HG03520 (cell line): Measurements from ENCODE around the gene SNAPIN.
"Not testable (repeated sequence)": the region's sequence is repeated elsewhere in the genome, so short reads cannot be mapped to it uniquely, and the experiment has no call there.

Experiments
- ATAC-seq: cut with Tn5 transposase; IDR thresholded peaks from one replicate; pipeline ENCODE4 v1.9.1; 2021; ENCODE audit warnings: mild to moderate bottlenecking, moderate library complexity; ENCODE audit not compliant: unreplicated experiment

The SNAPIN gene

DNA sequence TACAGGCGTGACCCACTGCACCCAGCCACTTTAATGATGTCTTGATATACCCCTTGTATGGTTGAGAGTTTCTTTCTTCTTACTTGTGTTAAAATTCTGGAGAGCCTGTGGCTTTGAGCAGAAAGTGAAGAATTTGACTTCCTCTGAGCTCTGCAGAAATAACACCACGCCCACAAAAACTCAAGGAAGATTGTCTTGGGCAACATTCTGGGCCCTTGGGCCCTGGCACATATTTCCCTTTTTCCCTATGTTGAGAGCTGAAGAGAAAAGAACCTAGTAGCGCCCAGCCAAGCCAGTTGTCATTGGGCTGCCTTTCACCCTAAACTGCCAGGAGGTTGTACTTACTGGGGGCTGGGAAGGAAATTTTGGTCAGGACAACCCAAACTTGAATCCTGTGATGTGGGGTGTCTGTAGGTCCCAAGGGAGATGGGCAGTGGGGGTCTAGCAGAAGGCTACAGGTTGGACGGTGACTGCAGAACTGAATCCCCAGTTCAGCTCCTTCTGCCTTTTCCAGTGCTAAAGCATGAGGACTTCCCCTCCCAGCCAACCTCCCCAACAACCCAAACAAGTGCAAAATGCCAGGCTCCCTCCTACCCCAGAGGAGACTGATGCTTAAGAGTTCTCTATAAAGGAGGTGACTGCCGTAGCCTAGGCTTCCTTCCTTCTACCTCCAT is 11.7 kb upstream of the SNAPIN start:
- no peak for ATAC-seq

DNA sequence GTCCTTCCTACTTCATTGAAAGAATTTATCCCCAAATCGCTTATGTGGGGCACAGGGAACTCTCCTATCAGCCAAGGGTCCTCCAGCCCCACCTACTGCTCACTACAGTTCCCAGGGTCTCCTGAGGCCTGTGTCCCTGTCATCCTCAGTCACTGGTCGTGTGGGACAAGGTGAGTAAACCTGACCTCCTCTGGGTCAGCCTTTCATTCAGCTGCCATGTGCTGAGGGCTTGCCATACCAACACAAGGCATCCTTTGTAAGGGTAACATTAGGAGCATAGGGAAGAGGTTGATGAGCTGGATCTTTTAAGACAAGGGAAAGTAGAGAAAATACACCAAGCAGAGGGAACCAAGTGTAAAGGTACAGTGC is 11.2 kb upstream of the SNAPIN start:
- no peak for ATAC-seq

DNA sequence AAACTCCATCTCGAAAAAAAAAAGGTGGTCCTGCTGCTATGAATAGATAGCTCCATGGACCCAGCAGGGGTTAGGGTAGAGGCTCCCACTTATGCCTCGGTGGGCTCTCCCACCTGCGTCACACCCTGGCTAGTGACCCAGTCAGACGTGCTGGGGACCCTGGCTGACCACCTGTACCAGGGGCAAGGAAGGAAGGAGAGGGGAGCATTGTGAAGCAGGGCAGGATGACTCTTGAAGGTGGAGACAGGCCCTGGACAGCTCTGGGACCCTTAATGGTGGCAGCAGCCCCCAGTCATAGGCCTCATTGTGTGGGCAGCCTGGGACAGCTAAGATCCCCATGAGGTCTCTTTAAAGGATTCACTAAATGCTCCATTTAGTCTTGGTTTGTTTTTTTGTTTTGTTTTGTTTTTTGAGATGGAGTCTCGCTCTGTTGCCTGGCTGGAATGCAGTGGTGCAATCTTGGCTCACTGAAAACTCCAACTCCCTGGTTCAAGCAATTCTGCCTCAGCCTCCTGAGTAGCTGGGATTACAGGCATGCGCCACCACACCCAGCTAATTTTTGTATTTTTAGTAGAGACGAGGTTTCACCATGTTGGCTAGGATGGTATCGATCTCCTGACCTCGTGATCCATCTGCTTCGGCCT is 10.4 kb upstream of the SNAPIN start:
- no peak for ATAC-seq

DNA sequence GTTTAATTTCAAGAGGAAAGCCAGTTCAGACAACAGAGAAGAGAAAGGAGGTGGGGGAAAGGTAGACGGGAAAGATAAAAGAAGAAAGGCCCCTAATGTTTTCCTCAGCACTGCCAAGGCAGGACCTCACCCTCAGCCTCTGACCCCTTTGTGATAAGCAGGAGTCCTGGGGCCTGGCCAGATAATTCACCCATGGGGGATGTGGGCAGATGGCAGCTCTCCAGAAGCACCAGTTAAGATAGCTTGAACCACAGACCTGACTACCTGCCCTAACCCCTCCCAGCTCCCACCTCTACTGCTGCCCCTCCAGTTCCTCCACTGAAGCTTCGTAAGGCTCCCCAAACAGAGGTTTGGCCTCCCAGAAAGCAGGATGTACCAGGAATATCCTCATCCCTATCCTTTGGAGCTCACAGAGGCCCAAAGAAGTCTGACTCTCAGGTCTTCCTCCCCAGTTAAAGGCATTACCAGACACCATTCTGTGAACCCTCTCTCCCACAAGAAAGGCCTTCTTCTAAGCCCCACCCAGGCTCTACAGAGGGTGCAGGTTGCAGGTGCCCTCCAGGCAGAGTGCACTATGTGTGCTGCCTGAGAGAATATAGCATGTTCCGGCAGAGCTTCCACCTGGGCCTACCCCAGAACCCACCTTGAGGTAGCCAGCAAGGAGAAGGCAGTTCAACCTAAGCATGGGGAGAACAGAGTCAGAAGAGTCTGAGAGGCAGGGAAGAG is 9.2 kb upstream of the SNAPIN start:
- no peak for ATAC-seq

DNA sequence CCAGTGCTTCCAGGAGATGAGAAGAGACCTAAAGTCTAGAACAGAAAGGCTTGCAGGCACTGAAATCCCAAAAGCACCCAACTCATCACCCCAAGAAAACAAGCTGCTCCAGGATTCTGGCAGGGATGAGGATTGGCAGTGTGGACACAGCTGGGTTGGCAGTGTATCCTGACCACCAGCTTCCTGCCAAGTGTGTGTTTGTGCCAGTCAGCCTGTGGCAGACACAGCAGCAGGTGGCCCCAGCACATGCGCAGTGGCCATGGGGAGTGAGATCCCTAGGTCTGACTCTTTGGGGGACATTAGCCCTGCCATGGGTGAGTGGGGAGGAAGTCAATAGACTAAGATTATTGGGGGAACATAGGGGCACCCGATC is 8.7 kb upstream of the SNAPIN start:
- ATAC-seq, result no peak

DNA sequence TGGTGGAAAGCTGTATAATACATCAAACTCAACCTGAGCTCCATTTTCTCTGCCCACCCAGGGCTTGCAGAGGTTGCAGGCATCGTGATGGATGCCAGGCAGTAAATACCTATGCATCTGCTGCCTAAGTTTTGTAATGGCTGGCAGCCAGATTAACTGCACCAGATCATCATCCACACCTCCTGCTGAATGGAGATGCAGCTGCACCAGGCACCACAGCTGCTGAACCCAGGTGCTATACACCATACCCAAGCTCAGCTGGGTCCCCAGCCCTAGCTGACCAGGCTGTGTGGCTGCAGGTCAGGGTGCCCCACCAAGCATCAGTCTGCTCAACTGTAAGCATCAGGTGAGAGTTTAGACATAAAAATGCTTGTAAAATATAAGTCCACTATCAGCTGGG is 6.7 kb upstream of the SNAPIN start:
- no peak for ATAC-seq

DNA sequence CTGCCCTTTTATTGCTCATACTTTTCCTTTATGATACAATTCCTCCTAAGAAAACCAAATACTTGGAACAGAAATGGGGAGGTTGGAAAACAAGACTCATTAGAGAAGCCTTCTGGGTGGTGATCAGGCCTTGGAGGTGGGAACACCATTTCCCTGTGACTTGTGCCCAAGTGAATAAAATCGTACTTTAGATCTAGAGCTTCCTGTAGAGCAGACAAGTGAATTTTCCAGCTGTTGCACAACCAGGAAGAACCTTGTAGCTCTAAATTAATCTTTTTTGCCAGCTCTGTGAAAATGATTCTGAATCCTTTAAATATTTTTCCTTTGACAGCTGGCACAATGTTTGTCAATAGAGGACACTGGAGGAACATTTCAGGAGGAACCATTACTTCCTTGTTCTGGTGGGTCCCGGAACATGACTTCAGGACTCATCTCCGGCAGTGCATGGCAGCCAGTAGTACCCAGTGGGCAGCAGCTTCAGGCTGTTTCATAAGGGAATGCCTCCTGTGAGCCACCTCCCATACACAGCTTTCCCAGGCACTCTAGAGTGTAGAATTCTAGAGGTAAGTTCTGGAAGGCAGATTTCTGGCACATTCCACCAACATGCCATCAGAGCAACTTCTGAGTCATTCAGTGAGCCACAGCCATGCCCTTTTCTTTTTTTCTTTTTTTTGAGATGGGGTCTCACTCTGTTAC is 5.5 kb upstream of the SNAPIN start:
- no peak for ATAC-seq

DNA sequence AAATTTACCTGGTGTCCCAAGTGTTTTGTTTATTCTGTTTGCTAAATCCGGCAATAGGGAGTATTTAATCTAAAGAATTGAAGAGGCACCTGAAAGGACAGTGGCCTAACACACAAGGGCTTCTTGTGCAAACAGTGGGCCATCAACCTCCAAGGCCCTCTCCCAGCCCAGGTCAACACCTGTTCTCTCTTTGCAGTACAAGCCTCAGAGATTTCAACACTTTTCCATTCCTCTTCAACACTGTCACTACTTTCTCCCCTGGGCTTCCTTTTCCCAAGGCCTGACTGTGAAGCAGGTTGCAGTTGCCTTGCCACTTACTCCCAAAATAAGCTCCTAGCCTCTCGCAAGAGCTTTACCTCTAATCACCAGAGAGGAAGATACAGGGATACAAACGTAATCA is 3.2 kb upstream of the SNAPIN start:
- no peak for ATAC-seq

DNA sequence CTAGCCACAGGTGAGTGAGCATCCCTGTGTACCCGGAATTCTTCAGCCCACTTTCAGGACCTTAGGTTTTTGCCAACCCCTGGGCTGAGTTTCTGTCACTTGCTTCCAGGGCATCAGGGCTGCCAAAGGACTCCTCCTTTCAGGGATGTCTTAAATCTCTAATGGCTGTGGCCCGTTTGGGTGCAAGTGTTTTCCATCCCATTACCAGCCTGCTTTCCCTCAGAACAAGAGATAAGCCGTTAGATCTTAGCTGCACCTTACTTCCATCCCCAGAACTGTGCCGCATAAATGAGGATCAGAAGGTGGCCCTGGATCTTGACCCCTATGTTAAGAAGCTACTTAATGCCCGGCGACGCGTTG is 652 bp downstream of the SNAPIN start:
- ATAC-seq, result no peak

DNA sequence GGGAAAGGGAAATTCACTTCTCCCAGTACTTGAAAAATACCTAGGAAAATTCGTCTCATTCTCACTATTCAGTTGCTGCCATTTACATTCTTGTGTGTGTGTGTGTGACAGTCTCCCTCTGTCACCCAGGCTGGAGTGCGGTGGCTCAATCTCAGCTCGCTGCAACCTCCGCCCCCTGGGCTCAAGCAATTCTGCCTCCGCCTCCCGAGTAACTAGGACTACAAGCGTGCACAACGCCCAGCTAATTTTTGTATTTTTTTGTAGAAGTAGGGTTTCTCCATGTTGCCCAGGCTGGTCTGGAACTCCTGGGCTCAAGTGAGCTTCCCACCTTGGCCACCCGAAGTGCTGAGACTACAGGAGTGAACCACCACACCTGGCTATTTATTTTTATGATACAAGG is 1.2 kb downstream of the SNAPIN start:
- ATAC-seq, result no peak

DNA sequence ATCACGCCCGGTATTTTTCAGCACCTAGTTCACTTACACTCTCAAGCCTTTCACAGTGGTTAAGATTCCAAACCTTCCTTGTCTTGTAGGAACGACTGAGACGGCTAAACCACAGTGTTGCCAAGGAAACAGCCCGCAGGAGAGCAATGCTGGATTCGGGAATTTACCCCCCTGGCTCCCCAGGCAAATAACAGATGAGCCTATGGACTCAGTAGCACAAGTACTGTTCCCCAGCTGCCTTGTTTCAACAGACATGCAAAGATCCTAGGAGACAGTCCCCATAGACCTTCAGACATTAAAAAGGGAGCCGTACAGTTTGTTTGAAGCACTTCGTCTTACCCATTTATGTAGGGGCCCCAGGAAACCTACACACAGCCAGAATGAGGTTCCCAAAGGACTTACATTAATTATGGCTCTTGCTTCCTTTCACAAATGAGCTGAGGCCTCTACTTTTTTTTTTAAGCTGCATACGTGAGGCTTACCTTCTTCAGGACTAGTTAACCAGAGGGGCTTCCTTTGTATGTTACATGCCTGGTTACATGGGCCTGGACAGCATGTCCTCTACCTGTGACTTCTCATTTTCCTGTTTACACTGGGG is 2.7 kb downstream of the SNAPIN start:
- no peak for ATAC-seq

DNA sequence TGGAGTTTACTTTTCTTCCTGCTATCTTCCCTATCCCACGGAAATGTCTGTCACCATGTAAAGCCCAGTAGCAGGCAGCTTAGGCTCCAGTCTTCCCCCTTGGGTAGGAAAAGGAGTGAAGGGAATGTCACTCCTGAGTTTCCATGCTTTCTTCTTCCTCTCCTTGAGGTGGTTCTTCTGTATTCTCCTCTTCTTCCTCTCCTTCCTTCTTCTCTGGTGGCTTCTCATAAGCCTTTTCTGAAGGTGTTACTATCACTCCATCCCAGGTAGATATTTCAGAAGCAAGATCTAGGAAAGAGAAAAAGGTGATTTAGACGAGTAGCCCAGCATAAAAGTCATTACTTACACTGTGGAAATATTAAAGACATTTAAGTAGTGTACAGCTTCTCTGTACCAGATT is 3.8 kb downstream of the SNAPIN start:
- ATAC-seq, result no peak

DNA sequence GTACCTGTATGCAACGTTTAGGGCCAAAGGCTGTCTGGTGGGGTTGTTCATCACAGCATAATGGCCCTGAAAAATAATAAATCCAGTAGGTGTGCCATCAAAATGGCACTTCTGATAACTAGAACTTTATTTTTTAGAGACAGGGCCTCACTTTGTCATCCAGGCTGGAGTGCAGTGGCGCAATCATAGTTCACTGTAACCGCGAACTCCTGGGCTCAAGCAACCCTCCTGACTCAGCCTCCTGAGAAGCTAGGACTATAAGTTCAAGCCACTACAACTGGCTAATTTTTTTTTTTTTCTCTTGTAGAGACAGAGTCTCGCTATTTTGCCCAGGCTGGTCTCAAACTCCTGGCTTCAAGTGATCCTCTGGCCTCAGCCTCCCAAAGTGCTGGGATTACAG is 4.7 kb downstream of the SNAPIN start:
- no peak for ATAC-seq

DNA sequence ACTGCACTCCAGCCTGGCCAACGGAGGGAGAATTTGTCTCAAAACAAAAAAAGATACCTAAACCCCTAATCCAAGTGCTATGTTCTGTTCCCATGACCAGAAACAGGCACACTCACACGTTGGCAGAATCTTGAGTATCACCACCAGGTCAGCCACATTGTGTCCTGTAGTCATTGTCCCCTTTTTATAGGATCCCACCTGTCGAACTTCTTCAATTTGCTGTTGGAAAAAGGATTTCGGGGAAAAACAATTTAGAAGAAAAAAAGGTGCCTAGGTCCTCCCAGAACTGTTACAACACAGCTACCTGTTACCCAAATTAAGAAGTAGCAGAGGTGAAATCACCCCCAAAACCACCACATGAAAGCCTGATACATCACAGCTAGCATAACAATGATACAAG is 8.9 kb downstream of the SNAPIN start:
- ATAC-seq, result no peak

DNA sequence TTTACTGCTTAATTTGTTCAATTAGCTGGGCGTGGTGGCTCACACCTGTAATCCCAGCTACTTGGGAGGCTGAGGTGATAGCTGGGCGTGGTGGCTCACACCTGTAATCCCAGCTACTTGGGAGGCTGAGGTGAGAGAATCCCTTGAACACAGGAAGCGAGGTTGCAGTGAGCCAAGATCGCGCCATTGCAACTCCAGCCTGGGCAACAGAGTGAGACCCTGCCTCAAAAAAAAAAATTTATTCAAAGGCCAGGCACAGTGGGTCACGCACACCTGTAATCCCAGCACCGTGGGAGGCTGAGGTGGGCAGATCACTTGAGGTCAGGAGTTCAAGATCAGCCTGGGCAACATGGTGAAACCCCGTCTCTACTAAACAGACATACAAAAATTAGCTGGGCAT is 10.2 kb downstream of the SNAPIN start:
- ATAC-seq, result not testable (repeated sequence)

DNA sequence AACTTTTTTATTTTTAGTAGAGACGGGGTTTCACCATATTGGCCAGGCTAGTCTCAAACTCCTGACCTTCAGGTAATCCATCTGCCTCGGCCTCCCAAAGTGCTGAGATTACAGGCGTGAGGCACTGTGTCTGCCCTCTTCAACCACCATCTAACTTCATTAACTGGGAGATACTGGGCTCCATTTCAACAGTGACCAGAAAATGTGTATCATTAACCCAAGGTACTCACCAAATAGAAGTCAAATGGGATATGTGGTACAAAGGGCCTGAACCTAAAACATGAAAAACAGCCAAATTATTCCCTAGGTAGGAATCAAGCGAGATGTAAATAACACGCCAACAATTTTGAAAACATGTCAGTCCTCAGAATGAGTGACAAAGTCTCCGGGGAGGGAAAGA is 11.1 kb downstream of the SNAPIN start:
- no peak for ATAC-seq

DNA sequence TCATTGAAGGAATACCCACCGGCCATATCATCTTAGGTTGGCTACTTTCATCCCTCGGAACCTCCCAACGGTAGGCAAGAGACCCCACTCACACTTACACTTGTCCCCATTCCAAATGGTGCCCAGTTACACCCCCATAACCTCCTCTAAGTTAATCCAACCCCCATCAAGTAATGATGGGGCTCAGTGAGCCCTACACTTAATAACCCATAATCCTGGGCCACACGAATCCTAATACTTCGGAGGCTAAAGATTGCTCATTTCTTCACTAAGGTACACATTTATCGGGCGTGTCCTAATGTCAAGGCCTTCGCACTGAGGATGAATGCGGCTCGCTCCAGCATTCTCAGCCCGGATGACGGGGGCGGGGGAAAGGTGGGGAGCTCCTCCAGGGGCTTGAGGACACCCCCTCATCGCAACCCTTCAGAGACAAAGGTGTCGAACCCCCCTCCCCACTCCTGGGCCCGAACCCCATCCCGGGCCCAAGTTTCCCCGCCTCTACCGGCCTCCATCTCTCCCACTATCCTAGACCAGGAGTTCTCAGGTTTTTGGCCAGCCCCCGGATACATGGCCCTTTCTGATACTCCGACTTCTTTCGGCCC is 11.9 kb downstream of the SNAPIN start:
- ATAC-seq, result no peak

DNA sequence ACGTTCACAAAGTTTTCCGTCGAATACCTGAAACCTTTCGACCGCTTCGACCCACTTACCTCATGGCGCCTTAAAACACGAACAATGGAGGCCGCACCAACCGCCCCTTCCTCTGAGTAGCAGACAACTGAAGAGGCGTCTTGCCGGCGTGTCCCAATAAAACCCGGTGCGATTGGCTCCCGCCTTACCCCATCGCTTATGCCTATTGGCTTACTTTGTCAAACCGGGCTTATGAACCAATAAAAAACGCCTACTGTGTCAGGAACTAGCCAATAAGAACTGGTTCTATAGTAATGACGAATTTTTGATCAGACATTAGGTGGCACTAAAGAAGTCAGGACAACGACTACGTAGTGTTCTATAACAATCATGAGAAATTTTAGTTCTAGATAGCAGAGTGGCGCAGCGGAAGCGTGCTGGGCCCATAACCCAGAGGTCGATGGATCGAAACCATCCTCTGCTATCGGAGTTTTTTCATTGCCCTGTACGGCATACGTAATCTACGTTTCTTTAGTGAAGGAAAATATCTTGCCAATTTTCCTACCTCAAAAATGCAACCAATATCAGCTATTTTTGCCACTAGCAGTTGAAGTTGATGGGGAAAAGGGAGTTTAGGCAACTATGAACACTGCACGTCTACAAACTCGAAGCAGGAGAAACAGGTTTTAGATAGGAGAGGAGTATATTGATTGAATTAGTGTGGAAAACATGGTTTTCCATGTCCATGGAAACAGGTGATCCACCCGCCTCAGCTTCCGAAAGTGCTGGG is 12.5 kb downstream of the SNAPIN start, which contains the start of gene ILF2:
ILF2 (minus strand) TSS at position 135 of the 769 bp plus-strand sequence; CDS start at position 64, 71 bp downstream.
- ATAC-seq, result peak; percentile 92

DNA sequence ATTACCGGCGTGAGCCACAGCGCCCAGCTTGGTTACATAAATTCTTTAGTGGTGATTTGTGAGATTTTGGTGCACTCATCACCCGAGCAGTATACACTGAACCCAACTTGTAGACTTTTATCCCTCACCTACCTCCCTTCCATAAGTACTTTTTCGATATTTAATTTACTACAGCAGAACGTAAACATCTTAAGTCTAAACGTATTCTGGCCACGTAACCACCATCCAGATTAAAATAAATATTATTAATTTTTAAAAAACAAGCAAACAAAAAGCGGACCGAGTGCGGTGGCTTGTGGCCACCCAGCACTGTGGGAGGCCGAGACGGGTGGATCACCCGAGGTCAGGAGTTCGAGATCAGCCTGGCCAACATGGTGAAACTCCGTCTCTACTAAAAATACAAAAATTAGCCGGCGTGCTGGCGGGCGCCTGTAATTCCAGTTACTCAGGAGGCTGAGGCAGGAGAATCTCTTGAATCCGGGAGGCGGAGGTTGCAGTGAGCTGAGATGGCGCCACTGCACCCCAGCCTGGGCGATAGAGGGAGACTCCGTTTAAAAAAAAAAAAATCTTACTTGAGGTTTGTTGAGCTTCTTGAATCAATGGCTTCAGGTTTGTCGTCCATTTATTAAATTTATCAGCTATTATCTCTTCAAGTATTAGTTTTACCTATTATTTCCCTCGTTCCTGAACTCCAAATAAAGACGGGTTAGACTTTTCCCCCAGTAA is 13.3 kb downstream of the SNAPIN start:
- peak; percentile 12 for ATAC-seq

DNA sequence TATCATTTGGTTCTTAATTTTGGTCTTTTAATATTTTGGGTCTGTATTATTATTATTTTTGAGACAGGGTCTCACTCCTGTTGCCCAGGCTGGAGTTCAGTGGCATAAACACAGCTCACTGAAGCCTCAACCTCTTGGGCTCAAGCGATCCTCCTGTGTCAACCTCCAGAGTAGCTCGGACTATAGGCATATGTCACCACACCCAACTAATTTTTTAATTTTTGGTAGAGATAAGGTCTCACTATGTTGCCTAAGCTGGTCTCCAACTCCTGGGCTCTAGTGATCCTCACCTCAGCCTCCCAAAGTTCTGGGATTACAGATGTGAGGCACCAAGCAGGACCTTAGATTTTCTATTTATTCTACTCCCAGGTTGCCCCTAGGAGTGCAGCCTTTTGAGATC is 15.0 kb downstream of the SNAPIN start:
- ATAC-seq, result no peak
